ENCODE measurements around the gene POM121L2.
"Not testable (repeated sequence)": the region's sequence is repeated elsewhere in the genome, so short reads cannot be mapped to it uniquely, and the experiment has no call there.

POM121L2 gene

DNA sequence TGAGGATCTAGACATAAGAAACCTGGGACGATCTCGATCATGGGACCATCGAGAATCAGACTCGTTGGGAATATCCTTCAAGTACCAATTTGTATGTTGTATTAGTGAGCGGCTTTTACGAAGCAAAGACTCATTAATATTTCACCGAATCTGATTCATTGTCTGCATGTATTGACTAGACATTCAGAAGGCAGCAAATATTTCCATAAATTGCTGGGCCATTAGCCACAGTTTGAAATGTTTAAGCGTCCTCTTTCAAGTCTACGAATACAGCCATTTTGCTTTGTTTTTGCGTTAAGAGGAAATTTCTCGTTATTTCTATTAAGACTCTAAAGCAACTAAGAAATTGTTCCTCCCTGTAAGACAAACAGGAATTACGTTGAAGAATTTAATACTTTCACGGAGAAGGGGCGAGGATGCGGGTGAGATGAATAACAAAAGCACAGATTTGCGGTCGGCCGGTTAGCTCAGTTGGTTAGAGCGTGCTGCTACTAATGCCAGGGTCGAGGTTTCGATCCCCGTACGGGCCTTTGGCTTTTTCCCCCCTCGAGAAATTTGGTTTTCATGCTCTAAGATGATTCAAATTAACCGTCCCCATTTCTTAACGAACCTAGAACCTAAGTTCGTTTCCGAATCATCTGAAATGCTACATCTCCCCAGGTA, 18.5 kb downstream of the POM121L2 start:
- DNase-seq = no peak

DNA sequence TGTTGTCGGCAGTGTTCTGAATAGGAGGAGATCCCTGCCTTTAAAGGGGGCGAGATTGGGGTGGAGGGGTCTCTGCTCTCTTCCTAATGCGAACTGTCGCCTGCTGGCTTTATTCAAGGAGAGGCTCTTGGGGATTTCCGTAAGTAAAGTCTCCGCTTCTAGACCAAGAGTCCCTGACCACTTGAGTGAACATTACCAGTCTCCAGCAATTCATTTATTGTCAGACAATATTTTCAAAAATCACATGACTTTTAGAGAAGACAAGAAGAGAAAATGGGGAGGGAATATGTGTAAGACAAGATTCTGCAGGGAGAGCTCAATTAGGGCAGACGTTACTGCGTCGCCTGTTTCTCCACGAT, 21.2 kb downstream of the POM121L2 start:
- no peak for DNase-seq

DNA sequence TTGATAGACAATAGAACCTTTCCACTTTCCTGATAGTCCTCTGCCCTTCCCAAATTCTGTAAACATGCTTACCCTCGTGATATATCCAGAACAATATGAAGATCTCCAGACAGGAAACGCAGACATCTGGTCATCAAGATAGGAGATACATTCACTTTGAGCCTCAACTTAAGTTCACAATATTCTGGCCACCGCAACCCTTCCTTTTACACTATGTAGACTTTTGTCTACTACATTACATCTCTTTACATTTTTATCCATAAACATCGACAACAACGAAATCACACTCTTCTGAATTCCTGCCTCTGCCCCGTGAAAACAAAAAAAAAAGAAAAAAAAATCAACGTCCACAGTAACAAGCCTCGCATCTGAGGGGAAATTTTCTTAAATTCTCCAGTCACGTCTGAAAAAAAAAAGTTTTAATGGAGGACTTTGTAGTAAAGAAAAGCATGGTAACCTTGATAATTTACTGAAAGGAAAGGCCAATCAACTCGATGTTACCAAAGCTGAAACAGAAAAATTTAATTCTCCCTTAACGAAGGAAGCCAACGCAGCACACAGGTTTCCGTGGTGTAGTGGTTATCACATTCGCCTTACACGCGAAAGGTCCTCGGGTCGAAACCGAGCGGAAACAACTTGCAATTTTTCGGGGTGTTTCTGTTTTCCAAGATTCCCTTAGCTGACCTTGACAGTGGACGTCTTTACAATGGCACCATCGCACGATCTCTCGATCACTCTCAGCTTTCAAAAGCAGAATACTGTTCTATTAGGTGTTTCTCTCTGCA, 21.8 kb downstream of the POM121L2 start:
- DNase-seq = no peak

DNA sequence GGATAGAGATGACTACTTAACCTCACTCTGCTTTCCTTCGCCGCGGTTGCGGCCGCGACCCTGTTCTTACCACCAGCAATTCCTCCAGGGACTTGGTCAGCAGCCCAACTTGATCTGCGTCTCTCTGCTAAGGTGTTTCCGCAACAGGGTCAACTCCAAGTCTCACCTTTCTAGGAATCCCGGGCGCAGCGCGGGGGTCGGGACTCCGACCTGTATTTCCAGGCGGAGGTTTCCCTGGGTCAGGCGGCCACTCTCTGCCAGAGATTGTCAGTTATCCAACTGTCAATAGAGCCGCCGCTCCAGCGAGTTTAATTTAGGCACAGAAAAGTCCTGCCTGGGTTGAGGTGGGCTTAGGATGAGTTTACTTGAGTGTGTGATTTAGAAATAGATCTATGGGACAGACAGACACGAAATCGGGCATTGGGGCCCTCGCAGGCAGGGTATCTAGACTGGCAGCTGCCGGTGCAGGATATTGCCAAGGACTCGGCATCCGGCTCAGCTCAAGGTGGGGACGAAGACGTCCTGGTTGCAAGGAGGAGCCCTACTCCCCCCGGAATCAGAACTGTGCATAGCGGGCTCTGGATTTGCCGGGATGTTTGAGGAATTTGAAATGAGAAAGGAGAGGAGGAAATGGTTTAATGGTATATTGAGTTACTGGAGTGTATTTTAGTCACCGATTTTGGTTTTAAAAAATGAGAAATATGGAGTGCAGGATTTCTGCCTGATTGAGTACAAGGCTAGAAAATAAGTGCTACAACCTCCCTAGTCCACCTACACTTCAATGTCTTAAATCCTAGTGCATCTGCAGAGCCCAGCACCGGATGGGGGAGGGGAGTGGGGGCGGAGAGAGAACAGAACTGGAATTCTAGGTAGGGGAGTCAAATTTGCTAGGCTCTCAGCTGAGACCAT, 23.7 kb downstream of the POM121L2 start:
- DNase-seq = no peak

DNA sequence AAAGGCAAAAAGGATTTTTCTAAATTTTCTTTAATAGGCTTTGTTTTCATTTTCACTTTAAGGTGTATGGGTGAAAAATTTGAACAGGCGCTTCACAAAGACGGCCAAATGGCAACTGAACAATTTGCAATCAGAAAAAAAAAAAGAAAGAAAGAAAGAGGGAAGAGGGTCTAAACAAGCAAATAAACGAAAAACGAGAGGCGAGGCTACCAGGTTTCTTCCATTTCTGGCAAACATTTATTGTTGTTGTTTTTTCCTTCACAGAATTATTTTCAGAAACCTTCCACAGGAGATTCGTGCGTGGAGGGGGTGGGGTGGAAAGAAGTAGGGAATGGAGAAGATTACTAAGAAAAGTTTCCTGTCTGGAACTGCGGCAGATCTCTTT, 24.3 kb downstream of the POM121L2 start:
- DNase-seq = no peak

DNA sequence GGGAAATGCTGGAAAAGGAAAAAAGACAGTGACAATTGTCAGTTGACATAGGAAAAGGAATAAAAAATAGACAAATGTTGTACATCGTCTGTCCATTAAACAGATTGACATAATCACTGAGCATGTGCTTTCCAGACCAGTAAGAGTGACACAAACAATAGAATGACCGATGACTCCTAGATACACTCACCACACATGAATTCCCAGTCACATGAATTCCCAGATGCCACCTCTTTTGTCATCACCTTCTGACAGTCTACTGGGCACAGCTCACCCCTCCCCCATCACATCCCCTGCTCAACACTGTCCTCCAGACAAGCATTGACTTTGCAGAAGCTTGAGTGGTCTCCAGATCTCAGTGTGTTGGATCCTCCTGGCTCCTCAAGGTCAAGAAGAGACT, 25.9 kb downstream of the POM121L2 start:
- DNase-seq = no peak

DNA sequence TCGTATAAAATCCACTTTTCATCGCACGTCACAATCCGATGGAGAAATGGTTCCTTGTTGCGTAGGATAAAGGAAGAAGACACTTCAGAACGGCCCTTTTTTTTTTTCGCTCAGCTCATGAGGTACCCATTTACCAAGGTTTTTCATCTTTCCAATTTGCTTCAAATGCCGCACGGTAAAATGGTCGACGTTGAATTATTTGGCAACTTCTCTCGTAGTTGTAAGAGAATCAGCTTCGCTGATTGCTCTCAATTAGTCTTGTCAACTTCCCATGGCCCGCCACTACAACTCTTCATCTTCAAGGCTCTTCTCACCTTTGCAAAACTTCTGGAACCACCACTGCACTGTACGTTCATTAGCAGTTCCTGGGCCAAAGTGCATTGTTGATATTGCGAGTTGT, 28.8 kb downstream of the POM121L2 start:
- no peak for DNase-seq

DNA sequence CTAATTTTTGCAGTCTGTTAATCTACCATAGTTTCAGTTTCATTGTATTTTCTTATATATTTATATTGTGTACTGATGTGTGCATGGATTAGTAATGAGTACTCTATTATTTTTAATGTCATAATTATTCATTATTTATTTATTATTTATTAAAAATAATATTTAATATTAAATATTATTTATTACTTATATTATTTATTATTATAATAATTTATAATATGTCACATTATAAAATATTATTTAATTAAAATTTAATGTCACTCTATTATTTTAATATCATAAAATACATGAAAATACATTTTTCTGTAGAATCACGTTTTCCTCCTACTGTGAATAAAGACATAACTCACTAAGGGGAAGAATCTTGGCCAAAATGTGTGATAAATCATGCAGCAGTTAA, 30.5 kb downstream of the POM121L2 start:
- no peak for DNase-seq

DNA sequence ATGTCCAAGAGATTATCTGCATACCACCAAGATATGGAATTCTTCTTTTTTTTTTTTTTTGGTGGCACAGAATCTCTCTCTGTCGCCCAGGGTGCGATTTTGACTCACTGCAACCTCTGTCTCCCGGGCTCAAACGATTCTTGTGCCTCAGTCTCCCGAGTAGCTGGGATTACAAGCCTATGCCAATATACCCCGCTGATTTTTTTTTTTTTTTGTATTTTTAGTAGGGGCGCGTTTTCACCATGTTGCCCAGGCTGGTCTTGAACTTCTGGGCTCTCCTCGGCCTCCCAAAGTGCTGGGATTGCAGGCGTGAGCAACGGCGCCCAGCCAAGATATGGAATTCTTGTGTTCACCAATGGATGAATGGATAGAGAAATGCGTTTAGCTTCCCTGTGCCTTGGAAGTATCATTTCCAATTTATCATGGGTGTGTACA, 31.0 kb downstream of the POM121L2 start:
- no peak for DNase-seq

DNA sequence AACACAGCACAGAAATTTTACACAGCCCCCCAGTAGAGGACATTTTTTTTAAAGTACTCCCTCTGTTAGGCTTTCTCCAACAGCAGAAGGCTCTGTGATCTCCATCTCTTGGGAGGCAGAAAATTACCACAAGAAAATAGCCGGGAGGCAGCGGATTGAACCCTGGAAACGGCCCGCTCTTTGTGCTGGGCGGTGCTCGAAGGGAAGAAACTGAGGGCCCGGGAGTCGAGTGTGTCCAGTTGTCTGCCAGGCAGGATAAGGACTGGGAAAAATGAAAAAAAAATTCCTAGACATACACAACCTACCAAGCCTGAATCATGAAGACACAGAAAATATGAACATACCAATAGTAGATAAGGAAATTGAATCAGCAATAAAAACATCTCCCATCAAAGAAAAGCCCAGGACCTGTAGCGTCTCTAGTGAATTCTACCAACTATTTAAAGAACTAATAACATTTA, 31.5 kb downstream of the POM121L2 start:
- DNase-seq = no peak

DNA sequence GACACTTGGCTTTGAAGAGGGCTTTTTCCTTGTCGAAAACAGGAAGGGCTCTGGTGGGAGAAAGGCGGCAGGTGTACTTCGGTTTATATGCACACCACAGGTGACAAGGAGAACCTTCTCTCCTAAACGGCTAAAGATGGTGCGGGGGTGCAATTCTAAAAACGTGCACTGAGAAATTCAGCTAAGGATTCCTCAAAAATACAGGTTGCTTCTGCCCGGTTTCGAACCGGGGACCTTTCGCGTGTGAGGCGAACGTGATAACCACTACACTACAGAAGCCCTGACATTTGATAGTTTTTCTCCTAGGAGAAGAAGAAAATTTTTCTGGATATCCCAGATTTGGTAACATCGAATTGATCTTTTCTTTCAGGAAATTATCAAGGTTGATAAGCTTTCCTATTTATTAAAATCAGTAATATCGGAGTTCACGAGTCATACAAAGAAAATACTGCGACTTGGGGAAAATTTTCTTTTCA, 32.0 kb downstream of the POM121L2 start:
- DNase-seq = peak; percentile 61

DNA sequence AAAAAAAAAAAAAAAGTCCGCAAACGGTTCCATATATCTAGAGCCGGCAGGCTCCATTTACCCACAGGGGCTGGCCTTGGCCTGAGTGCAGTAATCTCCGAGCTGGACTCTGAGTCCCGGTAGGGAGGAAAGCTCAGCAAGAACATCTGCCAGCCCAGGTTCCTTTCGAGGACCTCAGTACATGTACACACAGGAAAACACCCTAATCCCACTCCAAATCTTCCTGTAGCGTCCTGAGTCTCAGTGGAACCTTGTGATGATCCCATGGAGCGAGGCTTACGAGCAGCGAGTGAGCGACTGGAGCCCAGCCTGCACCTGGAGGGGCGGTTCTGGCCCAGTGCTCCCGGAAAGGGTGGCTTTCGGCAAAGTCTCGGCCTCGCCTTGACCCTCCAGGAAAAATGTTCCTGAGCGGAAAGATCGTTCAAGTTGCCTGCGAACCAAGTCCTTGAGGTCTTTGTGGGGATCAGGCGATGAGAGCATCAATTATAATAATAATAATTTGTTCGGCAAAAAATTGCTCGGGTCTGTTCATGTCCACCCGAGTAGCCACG, 32.5 kb downstream of the POM121L2 start:
- DNase-seq = no peak

DNA sequence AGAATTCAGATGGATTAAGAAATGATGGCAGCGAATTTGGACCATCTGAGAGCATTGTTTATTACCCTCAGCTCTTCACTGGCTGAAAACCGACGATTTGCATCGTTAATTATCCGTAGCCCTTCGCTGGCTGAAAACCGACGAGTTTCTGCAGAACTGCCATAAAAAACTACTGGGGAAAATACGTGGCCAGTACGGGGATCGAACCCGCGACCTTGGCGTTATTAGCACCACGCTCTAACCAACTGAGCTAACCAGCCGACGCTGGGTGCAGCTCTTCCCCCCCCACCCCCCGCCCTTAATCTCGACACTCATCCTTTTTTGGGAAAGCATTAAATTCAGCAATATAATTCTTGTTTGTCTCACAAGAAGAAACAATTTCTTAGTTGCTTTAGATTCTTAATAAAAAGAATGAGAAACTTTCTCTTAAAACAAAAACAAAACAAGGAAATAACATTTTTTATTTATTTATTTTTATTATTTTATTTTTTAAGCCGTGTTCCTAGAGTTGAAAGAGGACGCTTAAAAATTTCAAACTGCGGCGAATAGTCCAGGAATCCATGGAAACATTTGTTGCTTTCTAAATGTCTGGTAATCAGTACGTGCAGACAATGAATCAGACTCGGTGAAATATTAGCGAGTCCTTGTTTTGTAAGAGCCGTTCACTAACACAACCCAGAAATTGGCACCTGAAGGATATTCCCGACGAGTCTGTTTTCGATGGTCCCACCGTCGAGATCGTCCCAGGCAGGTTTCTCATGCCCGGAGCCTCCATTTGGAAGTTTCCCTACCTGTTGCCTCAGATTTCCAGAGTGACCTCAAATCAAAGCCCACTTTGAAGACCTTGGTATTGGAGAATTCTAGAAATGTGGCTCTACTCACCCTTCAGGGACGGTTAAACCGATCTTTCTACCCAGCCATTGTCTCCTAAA, 36.8 kb downstream of the POM121L2 start:
- peak; percentile 48 for DNase-seq

DNA sequence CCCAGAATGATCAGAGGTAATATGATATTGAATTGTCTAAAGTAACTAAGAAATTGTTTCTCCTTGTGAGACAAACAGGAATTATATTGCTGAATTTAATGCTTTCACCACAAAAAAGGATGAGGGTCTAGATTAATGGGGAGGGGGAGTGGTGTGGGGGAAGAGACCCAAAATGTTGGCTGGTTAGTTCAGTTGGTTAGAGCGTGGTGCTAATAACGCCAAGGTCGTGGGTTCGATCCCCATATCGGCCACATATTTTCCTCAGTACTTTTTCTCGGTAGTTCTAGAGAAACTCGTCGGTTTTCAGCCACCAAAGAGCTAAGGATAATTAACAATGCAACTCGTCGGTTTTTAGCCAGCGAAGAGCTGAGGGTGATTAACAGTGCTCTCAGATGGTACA, 38.3 kb downstream of the POM121L2 start:
- DNase-seq = no peak

DNA sequence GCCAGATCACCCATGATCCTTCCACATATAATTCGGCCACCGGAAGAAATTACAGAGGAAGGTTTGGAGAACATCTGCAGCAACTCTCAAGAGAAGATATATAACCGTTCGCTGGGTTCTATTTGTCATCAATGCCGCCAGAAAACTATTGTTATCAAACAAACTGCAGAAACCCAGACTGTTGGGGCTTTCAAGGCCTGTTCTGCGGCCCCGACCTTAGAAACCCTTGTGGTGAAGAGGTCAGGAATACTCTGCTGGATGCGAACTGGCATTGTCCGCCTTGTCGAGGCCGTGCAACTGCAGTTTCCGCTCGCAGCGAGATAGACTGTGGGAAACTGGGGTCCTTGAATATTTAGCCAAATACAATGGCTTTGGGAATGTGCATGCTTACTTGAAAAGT, 43.3 kb downstream of the POM121L2 start:
- no peak for DNase-seq

DNA sequence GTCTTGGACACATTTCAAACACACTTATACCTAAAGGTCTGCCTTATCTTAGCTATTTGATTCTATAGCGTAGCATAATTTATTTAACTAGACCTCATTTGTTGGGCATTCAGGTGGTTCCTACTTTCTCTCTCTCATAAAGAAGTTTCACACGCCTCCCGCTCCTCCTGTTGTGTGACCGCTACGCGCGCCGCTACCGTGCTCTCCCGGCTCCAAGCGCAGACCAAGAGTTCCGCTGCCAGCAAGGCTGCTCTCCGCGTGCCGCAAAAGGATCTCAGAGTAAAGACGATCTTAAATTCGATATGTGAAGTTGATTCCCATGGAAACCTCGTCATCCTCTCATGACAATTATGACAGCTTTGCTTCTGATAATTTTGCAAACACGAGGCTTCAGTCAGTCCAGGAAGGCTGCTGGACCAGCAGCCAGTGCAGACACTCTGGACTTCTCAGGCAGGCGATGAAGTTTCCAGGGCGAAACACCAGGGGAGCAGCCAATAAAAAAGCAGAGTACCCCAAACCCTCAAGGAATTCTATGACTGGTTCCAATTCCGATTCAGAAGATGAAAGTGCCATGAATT, 44.1 kb downstream of the POM121L2 start:
- DNase-seq = no peak

DNA sequence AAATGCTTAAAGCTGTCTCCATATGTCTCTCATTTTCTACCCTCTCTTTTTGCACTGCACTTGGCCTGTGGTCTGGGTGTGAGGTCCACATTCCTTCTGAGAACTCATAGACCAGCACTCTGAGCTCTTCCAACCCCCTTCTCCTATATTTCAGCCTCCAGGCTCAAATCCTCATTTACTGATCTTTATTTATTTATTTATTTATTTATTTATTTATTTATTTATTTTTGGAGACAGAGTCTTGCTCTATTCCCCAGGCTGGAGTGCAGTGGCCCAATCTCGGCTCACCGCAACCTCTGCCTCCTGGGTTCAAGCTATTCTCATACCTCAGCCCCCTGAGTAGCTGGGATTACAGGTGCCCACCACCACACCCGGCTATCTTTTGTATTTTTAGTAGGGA, 45.1 kb downstream of the POM121L2 start:
- not testable (repeated sequence) for DNase-seq

DNA sequence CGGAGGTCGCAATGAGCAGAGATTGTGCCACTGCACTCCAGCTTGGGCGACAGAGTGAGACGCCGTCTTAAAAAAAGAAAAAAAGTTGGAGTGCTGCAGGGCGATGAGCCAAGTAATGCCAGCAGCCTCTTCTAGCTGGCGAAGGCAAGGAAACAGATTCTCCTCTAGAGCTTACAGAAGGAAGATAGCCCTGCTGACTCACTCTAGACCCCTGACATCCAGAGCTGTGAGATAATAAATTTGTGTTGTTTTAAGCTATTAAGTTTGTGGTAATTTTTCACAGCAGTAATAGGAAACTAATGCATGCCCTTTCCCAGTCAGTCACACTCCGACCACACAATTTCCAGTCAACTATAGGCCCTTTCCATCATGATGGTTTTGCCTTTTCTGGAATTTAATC, 48.2 kb downstream of the POM121L2 start:
- DNase-seq = no peak

DNA sequence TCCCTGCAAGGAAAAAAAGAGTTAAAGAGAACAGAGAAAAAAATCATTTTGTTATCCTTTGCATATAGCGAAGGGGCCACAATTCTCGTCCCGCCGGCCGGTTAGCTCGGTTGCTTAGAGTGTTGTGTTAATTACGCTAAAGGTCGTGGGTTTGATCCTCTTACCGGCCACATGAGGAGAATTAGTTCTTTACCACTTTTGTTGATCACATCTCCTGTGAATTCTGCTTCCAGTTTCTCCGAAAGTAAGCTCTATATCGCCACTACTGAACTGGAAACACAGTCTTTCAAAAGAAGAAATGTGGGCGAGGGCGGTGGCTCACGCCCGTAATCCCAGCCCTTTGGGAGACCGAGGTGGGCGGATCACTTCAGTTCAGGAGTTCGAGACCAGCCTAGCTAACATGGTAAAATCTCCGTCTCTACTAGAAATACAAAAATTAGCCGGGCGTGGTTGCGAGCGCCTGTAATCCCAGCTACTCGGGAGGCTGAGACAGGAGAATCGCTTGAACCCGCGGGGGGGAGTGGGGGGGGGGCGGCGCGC, 51.2 kb downstream of the POM121L2 start:
- no peak for DNase-seq

DNA sequence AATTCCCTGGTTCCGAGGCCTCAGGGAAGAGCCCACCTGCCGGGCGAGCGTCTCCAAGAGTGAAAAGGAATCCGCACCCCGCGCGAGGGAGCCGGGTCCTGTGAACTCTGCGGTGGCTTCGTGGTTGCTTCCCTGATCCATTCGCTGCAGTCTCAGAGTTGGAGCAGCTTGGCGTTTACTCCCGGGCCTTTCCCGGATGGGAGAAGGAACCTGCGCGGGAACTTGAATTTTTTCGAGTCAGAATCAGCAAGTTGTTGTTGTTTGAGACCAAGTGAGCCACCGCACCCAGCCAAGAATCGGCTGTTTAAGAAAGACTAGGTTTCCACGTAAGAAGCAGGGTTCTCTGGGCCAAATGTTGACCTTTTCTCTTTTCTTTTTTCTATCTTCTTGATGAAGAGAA, 51.7 kb downstream of the POM121L2 start:
- no peak for DNase-seq
